Measurements from ENCODE around the gene C17orf107.

The C17orf107 gene

DNA sequence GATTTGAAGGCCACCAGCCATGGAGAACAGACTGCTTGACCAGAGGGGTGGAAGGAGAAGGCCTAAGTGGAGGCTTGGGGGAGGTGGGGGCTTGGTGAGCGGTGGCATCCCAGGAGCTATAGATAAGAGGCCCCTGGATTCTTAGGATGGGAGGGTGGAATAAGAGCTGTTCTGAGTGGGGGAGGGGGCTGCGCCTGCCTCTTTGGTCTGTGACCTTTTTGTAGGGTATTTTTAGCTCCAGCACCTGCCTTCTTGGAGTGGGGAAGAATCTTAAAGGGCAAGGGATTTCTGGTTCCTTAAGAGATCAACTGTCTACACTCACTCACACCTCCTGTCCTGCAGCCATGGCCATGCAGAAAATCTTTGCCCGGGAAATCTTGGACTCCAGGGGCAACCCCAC lies 52.1 kb downstream of the C17orf107 start:
- DNase-seq = no peak

Measured in KG1 (cell line).